Kidney tubule cell (primary cell): ENCODE measurements around the gene CPNE4.

Source experiments
- DNase-seq: peaks from one replicate; pipeline ENCODE4 v3.0.0-alpha.2; 2018; ENCODE audit warnings: low spot score

CPNE4 gene

DNA sequence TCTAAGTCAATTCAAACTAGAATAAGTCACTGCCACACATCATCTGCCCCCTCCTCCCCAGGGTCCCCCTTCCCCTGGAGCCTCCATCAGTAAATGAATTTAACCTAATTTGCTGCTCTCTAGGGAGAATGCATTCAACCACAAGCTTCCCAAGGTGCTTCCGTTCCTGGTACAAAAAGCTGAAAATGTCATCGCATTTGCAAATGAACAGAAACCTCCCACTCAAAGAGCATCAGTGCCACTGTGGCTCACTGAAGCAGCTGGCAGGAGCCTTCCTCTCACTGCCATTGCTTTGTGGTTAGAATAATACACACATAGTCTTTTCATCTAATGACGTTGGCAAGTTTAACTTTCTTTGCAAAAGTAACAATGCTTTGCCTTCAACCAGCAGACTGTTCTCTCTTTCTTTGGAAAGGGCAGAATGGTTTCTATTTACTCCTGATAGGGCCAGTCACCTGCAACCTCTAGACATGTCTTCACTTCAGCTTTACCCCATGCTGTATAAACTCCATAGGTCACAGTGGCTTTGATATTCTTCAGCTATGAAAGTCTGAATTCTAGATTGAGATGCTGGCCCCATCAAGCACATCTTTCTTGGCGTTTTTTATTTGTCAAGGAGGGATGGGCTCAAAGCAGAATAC lies 238.1 kb downstream of the CPNE4 start:
- DNase-seq: no peak

DNA sequence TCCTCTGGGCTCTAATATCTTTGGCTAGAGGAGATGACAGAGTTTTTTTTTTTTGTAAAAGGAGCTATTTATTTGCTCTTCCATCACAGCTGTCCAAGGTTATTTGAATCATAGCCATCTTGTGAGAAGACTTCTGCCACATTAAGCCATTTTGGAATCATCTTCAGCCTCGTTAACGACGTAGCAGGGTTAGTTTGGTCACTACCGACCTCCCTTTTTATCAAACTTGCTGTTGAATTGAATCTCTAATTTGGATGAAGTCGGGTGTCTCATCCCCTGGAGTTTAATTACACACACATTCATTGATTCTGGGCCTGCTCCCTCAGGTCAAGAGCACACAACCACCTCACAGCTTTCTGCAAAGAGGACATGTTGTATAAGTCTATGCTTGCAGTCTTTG lies 238.7 kb downstream of the CPNE4 start:
- DNase-seq: no peak

DNA sequence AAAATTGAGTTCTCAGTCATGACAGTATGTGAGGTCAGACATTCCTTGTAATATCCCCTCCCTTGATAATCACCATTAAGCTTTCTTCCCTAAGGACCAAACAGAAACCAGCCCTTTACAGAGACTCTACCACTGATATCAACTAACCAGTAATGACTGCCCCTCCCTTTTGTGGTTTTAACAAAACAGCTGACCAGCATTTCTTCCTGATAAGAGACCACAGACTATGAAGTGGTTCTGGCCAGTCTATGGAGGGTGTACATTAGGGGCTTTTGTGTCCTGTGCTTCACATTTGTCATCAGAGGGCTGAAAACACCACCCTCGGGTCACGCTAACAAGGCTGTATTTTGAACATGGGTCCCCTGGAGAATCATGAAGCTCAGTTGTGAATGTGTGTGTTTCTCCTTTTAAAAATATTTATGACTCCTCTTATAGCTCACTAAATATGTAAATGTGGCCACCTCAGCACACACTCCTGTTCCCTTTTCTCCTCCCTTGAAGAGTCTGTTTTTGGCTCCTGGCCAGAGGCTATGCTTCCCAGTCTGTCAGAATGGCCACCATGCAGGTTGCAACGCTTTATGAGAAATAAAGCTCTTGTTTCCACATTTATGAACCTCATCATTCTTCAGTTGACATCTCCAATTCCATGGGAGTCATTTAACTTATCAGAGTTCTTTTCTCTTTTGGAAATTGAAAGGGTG lies 239.3 kb downstream of the CPNE4 start:
- no peak for DNase-seq

DNA sequence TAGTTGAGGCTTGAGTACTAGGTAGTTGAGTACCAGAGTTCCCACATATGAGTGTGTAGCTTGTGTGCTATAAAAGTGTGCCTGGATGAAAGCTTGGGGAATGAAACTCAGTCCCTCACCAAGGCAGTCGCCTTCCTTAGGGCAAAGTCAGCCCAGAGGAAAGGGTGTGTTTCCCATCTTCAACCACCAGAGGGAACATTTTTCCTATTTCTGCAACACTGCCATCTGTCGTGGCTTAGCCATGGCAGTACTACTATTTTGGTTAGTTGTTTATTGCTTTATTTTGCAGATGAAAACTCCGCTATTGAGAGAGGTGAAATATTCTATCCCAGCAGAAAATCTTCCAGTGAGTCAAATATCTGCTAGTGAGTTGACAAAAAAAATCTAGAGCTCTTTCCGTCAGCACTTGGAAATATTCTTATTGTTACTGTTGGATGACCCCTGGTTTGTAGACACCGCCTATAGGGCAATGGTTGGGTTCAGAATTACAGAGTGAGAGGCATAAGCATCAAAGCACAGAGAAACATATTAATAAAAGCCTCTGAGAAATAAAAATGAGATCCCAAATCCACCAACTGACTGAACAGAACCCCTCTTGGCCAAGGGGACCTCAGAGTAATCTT lies 239.9 kb downstream of the CPNE4 start:
- peak; percentile 60 for DNase-seq

DNA sequence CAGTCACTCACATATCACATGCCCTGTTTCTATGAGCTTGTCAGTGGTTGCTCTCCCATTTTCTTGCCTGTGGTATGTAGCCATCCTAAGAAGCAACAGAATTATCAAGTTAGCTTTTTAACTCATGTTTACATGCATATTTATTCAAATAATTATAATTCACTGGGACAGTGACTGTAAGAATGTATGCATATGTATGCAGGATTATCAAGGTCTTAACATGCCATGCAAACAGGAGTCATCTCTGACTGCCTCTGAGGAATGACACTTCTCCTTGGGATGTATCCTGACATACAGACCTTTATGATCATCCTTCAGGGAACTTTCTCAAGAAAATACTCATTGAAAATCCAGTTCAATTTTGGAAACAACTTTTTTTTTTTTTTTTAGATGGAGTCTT lies 240.9 kb downstream of the CPNE4 start:
- DNase-seq: no peak

DNA sequence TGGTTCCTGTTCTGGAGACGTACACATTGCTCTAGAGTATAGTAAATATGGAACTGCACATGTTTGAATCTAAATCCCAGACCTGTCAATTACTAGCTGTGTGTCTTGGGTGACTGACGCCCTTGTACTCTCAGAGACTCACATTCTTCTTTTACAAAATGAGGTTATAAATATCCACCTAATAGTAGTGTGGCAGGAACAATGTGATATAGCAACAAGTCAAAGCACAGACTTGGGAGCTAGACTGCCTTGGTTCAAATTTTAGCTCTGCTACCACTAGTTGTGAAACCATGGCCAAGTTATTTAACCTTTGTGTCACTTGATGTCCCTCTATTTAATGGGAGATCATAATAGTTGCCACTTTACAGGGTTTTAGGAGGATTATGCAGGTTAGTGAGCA lies 245.6 kb downstream of the CPNE4 start:
- no peak for DNase-seq

DNA sequence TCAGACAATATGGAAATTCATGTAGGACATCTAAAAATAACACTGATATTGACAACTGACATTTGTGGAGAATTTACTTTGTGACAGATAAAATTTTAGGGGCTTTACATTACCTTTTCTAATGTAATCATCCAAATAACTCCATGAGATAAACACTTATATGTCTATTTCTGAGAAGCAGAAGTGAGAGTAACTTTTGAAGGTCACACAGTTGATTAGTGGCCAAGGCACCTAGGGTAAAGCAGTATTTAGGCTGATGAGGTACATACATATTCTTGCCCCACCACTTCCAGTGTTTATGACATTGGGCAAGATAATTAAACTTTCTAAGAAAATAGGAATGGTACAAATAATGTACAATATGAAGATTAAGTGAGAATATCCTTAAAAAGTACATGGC lies 248.4 kb downstream of the CPNE4 start:
- DNase-seq: no peak

DNA sequence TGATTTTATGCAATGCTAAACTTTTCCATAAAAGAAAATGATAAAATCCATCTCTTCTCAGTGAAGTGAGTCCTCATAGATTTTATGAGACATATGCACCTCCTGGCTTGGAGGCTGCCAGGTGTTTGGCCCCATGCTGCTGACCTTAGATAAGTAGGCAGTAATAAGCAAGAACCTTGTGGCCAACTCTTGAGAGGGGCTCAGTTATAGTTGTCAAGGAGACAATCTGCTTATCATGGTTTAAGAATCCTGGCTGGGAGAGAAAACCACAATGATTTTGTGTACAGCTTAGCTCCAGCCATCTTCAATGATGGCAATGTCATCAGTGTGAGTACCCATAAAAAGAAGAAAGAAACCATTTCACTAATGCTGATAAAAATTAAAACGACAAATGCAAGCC lies 252.1 kb downstream of the CPNE4 start:
- DNase-seq: no peak

DNA sequence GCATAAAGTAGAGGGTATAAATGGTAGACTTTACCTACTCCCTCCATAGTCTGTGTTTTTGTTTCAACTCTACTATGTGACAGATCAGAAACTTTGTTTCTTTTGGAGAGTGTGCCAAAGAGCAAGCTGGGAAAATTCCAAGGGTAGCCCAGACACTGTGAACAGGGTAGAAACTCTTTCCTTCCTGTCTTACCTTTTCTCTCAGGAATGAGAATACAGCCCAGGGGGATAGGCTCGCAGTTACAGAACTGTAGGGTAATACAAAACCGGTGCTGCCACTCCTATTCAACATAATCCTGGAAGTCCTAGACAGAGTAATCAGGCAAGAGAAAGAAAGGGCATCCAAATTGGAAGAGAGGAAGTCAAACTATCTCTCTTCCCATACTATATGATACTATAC lies 256.3 kb downstream of the CPNE4 start:
- DNase-seq: no peak

DNA sequence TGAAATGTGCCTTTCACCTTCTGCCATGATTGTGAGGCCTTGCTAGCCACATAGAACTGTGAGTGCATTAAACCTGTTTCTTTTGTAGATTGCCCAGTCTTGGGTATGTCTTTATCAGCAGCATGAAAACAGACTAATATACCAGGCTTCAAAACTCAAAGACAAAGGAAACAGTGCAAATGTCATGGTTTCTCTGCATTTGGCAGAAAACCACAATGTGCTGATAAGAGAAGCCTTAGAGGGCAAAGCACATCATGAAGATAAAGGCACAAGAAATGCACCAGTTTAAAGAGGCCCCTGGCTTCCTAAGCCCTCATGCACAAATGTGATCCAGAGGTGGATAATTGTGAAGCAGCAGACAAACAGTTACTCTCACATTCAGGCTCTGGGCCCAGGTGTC lies 259.2 kb downstream of the CPNE4 start:
- no peak for DNase-seq

DNA sequence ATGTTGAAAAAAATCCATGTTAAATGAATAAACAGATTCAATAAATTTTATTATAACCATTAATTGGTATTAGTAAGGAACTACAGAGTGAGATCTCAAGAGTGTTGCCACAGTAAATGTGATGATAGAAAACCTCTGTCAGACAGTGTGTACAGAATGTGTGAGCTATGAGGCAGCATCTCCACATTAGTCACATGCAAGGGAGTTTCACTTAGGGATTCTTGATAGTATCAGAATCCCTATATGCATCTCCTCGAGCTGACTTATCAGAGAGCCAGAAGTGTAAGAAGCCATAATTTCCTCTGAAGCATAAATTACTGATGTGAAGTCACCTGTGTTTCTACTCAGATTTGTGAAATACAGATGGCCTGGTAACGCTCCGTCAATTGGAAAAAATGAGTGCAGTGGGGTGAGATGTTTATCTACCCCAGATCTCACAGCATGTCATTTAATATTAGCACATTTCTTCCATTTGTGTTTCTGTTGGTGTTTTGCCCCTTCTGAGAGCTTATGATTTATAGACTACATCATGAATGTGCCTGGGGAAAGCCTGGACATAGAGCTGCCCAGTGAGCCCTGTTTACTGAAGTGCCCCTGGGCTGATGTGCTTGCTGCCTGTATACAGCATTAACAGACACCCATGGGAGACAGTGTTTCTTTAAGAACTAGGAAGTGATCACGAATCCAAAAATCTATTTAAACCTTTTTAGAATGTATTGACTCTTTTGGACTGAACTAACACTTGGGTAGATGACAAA lies 262.4 kb downstream of the CPNE4 start:
- no peak for DNase-seq

DNA sequence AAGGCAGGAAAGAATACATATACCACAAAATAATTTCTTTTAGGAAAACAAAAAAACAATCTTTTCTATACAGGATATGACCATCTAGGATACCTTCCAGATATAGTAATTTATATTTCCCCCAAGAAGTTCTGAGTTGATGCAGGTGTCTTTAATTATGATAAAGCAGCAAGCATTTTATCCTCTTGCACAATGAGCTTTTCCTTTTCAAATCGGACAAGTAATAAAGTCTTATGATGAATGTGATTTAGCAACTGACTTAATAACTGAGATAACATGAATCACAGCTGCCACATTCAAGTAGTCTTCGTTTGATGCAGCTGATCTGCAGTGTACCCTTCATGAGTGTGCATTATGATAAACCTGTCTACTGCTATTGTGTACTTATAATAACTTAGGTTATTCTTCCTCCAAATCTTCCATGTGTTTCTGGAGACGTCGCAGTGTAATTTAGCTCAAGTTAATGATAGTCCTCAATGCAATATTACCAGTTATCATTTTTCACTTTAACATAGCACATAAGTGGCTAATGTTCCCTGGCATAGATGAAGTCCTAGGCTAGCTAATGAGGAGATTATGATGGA lies 271.7 kb downstream of the CPNE4 start:
- DNase-seq: no peak

DNA sequence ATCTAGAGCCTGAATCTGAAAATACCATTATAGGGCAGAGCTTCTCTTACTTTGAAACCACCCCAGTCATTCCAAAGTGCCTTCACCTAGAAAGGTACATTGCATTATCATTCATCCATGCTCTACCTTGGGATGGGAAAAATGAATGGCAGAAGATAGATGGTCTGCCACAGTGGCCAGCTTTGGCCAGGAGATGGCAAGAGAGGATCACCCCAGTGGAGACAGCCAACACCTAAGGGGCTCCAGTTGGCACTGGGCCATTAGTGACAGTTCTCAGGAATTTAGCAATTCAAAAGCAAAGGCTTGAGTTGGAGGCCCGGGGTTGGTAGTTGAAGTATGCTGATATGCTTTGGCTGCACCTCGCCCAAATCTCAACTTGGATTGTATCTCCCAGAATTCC lies 278.4 kb downstream of the CPNE4 start:
- DNase-seq: no peak

DNA sequence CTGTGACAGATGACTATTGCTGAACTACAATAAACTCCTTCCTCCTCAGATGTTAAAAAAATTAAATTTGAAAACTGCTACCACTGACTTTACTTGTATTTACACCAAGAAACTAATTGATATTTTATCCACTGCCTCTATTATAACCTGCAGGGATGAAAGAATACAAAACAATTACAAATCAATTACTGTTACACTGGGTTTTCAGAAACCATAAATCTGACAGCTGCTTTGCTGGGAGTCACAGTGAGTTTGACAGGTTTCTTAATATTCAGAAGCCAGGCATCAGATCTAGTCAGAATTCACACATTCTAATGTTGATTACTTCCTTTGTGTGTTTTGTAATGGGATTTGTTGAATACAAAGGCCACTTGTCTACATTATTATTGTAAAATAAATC lies 279.4 kb downstream of the CPNE4 start:
- no peak for DNase-seq

DNA sequence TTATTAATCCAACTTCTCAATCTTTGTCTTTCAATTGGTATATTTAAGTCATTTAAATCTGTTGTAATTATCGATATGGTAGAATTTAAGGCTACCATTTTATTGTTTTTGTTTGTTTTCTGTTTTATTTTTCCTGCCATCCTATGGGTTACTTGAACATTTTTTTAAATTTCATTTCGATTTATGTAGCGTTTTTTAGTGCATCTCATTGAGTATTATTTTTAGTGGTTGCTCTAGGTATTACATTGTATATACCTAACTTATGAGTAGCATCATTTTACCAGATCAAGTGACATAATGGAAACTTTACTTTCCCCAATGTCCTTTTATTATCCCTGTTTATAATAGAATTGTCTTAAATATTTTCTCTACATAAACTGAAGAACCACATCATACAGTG lies 284.6 kb downstream of the CPNE4 start:
- no peak for DNase-seq

DNA sequence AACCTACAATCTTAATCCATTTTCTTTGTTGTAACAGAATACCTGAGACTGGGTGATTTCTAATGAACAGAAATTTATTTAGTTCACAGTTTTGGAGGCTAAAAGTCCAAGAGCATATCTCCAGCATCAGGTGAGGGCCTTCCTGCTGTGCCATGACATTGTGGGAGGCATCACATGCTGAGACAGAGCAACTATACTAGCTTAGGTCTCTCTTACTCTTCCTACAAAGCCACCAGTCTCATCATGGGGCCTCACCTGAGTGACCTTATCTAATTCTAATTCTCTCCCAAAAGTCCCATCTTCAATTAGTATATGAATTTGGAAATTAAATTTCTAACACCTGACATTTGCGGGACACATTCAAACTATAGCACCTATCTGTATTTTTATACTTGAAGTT lies 285.0 kb downstream of the CPNE4 start:
- DNase-seq: no peak

DNA sequence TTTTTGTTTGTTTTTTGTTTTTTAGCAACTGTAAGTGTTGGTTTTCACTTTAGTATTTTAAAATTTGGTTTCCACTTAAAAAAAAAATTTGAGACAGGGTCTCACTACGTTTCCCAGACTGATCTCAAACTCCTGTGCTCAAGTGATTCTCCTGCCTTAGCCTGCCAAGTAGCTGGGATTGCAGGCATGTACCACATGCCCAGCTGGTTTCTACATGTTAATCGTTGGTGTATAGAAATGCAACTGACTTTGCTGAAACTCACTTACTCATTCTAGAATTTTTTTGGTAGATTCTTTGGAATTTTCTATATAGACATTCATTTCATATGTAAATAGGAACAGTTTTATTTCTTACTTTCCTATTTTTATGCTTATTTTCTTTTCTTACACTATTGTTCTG lies 287.3 kb downstream of the CPNE4 start:
- no peak for DNase-seq

DNA sequence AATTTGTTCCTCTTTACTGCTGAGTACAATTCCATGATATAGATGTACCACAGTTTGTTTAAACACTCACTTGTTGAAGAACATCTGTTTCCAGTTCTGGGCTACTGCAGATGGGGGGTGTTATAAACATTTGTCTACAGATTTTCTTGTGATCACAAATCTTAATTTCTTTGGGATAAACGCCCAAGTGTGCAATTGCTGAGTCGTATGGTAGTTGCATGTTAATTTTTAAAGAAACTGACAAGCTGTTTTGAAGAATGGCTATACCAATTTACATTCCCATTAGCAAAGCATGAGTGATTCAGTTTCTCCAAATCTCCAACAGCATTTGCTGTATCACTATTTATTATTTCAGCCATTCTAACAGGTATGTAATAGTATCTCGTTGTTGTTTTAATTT lies 290.0 kb downstream of the CPNE4 start:
- DNase-seq: no peak

DNA sequence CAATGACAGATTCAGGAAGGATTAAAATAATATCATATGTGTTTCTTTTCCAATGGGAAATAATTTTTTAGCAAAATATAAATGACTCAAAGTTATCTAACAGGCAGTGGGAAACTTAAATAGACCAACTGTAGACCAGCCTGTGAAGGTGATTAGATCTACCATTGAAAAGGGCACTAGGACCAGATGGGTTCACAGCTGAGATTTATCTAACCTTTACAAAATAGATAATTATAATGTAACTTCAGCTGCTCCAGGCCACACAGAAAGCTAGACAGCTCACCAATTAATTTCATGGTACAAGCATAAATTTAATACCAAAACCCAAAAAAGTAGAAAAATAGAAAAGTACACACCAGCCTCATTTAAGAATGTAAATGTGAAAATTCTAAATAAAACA lies 291.7 kb downstream of the CPNE4 start:
- no peak for DNase-seq

DNA sequence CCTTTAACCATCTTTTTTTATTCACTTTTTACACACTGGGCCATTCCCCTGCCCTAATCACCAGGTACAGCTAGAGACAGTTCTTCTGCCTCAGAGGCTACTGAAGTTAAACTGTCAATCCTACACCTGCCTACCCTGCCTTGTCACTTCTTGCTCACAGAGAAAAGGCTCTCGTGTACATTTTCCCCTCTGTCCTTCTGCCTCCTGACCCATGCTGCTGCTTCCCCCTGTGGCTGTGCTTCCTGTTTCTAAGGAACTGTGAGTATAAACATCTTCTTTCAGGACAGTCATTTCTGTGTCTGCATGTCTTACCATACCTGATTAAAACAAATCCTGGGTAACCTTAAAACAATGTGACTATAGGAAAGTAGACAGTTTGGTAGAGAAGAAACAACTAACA lies 295.6 kb downstream of the CPNE4 start:
- DNase-seq: no peak

DNA sequence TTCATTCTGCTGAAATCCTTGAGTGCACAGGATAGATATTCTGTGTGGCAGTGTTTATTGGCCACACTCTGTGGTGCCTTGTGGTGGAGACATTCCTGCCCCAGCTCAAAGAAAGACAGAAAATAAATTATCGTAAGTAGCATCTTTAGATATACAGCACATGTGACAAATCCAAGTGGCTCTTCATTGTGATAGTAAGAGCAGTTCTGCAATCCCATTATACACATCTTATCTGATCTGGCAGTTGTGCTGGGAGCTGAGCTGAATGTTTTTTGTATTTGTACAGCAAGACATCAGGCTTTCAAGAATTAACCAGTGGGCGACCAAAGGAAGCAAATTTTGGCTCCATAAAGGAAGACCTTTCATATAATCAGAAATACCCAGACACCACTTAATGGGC lies 296.7 kb downstream of the CPNE4 start:
- no peak for DNase-seq

DNA sequence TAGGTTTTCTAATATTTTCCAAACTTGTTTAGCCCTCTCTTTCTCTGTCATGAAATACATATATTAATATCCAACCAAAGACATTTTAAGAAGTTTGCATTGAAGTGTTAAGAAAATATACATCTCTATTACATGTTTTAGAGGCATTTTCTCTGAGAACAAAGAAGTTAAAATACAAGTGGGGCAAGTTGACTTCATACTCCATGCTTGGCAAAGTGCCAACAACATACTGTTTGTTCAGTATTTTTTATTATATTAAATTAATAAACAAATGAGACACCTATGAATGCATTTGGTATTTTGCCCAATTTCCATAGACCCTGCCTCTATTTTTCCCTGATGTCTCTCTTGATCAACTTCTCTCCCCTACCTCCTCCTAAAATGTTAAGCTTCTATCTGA lies 299.3 kb downstream of the CPNE4 start:
- DNase-seq: no peak

DNA sequence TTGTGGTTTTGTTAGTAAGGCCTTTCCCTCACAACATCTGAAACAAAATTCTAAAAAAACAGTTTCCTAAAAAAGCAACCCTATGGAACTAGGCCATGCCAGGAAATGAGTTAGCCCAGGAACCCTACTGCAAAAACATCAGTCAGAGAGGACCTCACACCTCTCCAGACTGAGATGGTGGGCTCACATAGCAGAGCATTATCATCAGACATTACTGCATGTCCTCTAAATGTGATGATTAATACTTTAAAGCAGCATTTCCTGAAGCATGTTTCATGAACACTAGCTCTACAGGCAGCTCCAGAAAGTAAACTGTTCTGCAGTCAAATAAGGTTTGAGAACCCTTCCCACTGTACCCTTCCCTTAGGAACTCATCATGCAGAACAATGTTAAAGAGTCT lies 299.7 kb downstream of the CPNE4 start:
- DNase-seq: peak; percentile 73
